Activated naive CD4-positive, alpha-beta T cell treated with anti-CD3 and anti-CD28 coated beads, Interleukin-2, amount 10 ng/mL, durations not matched to agents 7 days and 5 days (primary cell): Measurements from ENCODE around the gene NAV2.
A peak's percentile ranks its signal among the peaks of the same experiment; 100 is the strongest.

Experiments used
- CTCF ChIA-PET: fragments of 350-600 bp; sonication (Branson Sonifier 250); formaldehyde crosslinking; loops from one replicate; lab custom pipeline; 2021; ENCODE audit warnings: antibody characterized with exemption; lab: Charles Lee
- DNase-seq: peaks from one replicate; pipeline ENCODE4 v3.0.0-alpha.2; 2020
- H3K27ac Mint-ChIP-seq: one replicate; pipeline ENCODE4 v1.8.0; 2021; ENCODE audit warnings: mild to moderate bottlenecking, moderate library complexity, mixed read lengths
- H3K27me3 Mint-ChIP-seq: one replicate; pipeline ENCODE4 v1.8.0; 2021; ENCODE audit warnings: mild to moderate bottlenecking, mixed read lengths
- H3K36me3 Mint-ChIP-seq: one replicate; pipeline ENCODE4 v1.8.0; 2021; ENCODE audit warnings: mixed read lengths
- H3K4me1 Mint-ChIP-seq: one replicate; pipeline ENCODE4 v1.8.0; 2021; ENCODE audit warnings: mixed read lengths
- H3K4me3 Mint-ChIP-seq: one replicate; pipeline ENCODE4 v1.8.0; 2021; ENCODE audit warnings: mild to moderate bottlenecking, moderate library complexity, mixed read lengths
- H3K9me3 Mint-ChIP-seq: one replicate; pipeline ENCODE4 v1.8.0; 2021; ENCODE audit warnings: mixed read lengths

The NAV2 gene

GRCh38 chr11:19962053-19962800, 249.6 kb downstream of the NAV2 start:
- Mint-ChIP-seq H3K9me3 (no peaks in the 10 kb centered on the region), H3K4me1 (peaks cover 17% of the 10 kb centered on the region), H3K27me3 (peaks cover 18% of the 10 kb centered on the region), H3K36me3 (no peaks in the 10 kb centered on the region), H3K27ac (no peak overlapping the region), H3K4me3 (no peak overlapping the region)
- CTCF ChIA-PET: interaction anchor here (0.6 to 1.3 kb wide), 2 partner anchors 10 to 16 kb away, joined by 3 read pairs; no protein-coding TSS in a partner anchor
- DNase-seq: no peak

- H3K27ac Mint-ChIP-seq: no peak overlapping the region
- no peak overlapping the region for H3K4me3 Mint-ChIP-seq
- no peak for DNase-seq
- H3K4me1 Mint-ChIP-seq: peaks cover 17% of the 10 kb centered on the region
- peaks cover 18% of the 10 kb centered on the region for H3K27me3 Mint-ChIP-seq
- CTCF ChIA-PET: no interaction called here
- H3K36me3 Mint-ChIP-seq: no peaks in the 10 kb centered on the region
- H3K9me3 Mint-ChIP-seq: no peaks in the 10 kb centered on the region
Observed at GRCh38 chr11:19962801-19963175, 250.2 kb downstream of the NAV2 start.

GRCh38 chr11:19963697-19964387, 251.2 kb downstream of the NAV2 start:
- peaks cover 18% of the 10 kb centered on the region for H3K27me3 Mint-ChIP-seq
- H3K4me3 Mint-ChIP-seq: no peak overlapping the region
- no peaks in the 10 kb centered on the region for H3K36me3 Mint-ChIP-seq
- peaks cover 17% of the 10 kb centered on the region for H3K4me1 Mint-ChIP-seq
- H3K27ac Mint-ChIP-seq: no peak overlapping the region
- no peaks in the 10 kb centered on the region for H3K9me3 Mint-ChIP-seq
- DNase-seq: peak; percentile 47
- CTCF ChIA-PET: interaction anchor here (0.7 to 1.0 kb wide), 2 partner anchors 10 to 378 kb away, joined by 3 read pairs; no protein-coding TSS in a partner anchor

- no peaks in the 10 kb centered on the region for H3K9me3 Mint-ChIP-seq
- no peak overlapping the region for H3K4me3 Mint-ChIP-seq
- DNase-seq: no peak
- no peaks in the 10 kb centered on the region for H3K36me3 Mint-ChIP-seq
- H3K27ac Mint-ChIP-seq: no peak overlapping the region
- H3K27me3 Mint-ChIP-seq: peaks cover 18% of the 10 kb centered on the region
- peaks cover 20% of the 10 kb centered on the region for H3K4me1 Mint-ChIP-seq
- CTCF ChIA-PET: no interaction called here
Observed at GRCh38 chr11:19966441-19966840, 253.8 kb downstream of the NAV2 start.

- Mint-ChIP-seq H3K4me1 (peaks cover 20% of the 10 kb centered on the region), H3K4me3 (no peak overlapping the region), H3K9me3 (no peaks in the 10 kb centered on the region), H3K27me3 (peaks cover 22% of the 10 kb centered on the region), H3K36me3 (no peaks in the 10 kb centered on the region), H3K27ac (no peak overlapping the region)
- CTCF ChIA-PET: no interaction called here
- DNase-seq: no peak
Observed at GRCh38 chr11:19966927-19967326, 254.3 kb downstream of the NAV2 start.

GRCh38 chr11:19967787-19968186, 255.2 kb downstream of the NAV2 start:
- Mint-ChIP-seq H3K27ac (no peak overlapping the region), H3K4me1 (peaks cover 20% of the 10 kb centered on the region), H3K4me3 (no peak overlapping the region), H3K36me3 (no peaks in the 10 kb centered on the region), H3K27me3 (peaks cover 23% of the 10 kb centered on the region), H3K9me3 (no peaks in the 10 kb centered on the region)
- no peak for DNase-seq
- CTCF ChIA-PET: no interaction called here

GRCh38 chr11:19968860-19969259, 256.2 kb downstream of the NAV2 start:
- Mint-ChIP-seq H3K4me3 (no peak overlapping the region), H3K9me3 (no peaks in the 10 kb centered on the region), H3K36me3 (no peaks in the 10 kb centered on the region), H3K27ac (no peak overlapping the region), H3K27me3 (peaks cover 17% of the 10 kb centered on the region), H3K4me1 (peaks cover 12% of the 10 kb centered on the region)
- DNase-seq: no peak
- CTCF ChIA-PET: no interaction called here

- Mint-ChIP-seq H3K36me3 (no peaks in the 10 kb centered on the region), H3K4me1 (peaks cover 3% of the 10 kb centered on the region), H3K9me3 (no peaks in the 10 kb centered on the region), H3K4me3 (no peak overlapping the region), H3K27me3 (peaks cover 5% of the 10 kb centered on the region), H3K27ac (no peak overlapping the region)
- no peak for DNase-seq
- CTCF ChIA-PET: no interaction called here
Observed at GRCh38 chr11:19970944-19971343, 258.3 kb downstream of the NAV2 start.

- Mint-ChIP-seq H3K9me3 (no peaks in the 10 kb centered on the region), H3K36me3 (no peaks in the 10 kb centered on the region), H3K27ac (no peak overlapping the region), H3K27me3 (peaks cover 12% of the 10 kb centered on the region), H3K4me1 (peaks cover 3% of the 10 kb centered on the region), H3K4me3 (no peak overlapping the region)
- CTCF ChIA-PET: no interaction called here
- no peak for DNase-seq
Observed at GRCh38 chr11:19972091-19972490, 259.5 kb downstream of the NAV2 start.

- Mint-ChIP-seq H3K4me1 (peaks cover 3% of the 10 kb centered on the region), H3K9me3 (no peaks in the 10 kb centered on the region), H3K4me3 (no peak overlapping the region), H3K27me3 (peaks cover 12% of the 10 kb centered on the region), H3K36me3 (no peaks in the 10 kb centered on the region), H3K27ac (no peak overlapping the region)
- DNase-seq: no peak
- CTCF ChIA-PET: no interaction called here
Observed at GRCh38 chr11:19972651-19973050, 260.0 kb downstream of the NAV2 start.

- Mint-ChIP-seq H3K4me3 (no peak overlapping the region), H3K9me3 (no peaks in the 10 kb centered on the region), H3K27me3 (peaks cover 12% of the 10 kb centered on the region), H3K36me3 (no peaks in the 10 kb centered on the region), H3K27ac (no peak overlapping the region), H3K4me1 (peaks cover 3% of the 10 kb centered on the region)
- CTCF ChIA-PET: no interaction called here
- no peak for DNase-seq
Observed at GRCh38 chr11:19973136-19973635, 260.5 kb downstream of the NAV2 start.

- H3K4me3 Mint-ChIP-seq: no peak overlapping the region
- no peaks in the 10 kb centered on the region for H3K36me3 Mint-ChIP-seq
- H3K9me3 Mint-ChIP-seq: no peaks in the 10 kb centered on the region
- no peak for DNase-seq
- CTCF ChIA-PET: no interaction called here
- peaks cover 12% of the 10 kb centered on the region for H3K27me3 Mint-ChIP-seq
- H3K4me1 Mint-ChIP-seq: peaks cover 3% of the 10 kb centered on the region
- no peak overlapping the region for H3K27ac Mint-ChIP-seq
Observed at GRCh38 chr11:19974886-19975285, 262.2 kb downstream of the NAV2 start.

GRCh38 chr11:19975414-19975990, 262.9 kb downstream of the NAV2 start:
- CTCF ChIA-PET: no interaction called here
- H3K4me1 Mint-ChIP-seq: peaks cover 3% of the 10 kb centered on the region

GRCh38 chr11:19976281-19976941, 263.8 kb downstream of the NAV2 start:
- no peak for DNase-seq
- no peaks in the 10 kb centered on the region for H3K9me3 Mint-ChIP-seq
- no peaks in the 10 kb centered on the region for H3K36me3 Mint-ChIP-seq
- H3K4me1 Mint-ChIP-seq: no peaks in the 10 kb centered on the region
- no peak overlapping the region for H3K4me3 Mint-ChIP-seq
- H3K27ac Mint-ChIP-seq: no peak overlapping the region
- CTCF ChIA-PET: no interaction called here
- H3K27me3 Mint-ChIP-seq: peaks cover 12% of the 10 kb centered on the region

More at GRCh38 chr11:19975414-19975990, 262.9 kb downstream of the NAV2 start:
- no peak overlapping the region for H3K4me3 Mint-ChIP-seq
- H3K27me3 Mint-ChIP-seq: peaks cover 12% of the 10 kb centered on the region
- no peaks in the 10 kb centered on the region for H3K36me3 Mint-ChIP-seq
- H3K27ac Mint-ChIP-seq: no peak overlapping the region
- H3K9me3 Mint-ChIP-seq: no peaks in the 10 kb centered on the region
- DNase-seq: no peak
